GM12865 (cell line): ENCODE measurements around the gene TOX2.

Experiments used
- DNase-seq: peaks from one replicate; pipeline ENCODE4 v3.0.0; 2010; ENCODE audit warnings: low read depth
- H3K4me3 ChIP-seq: 2 replicates; pipeline ENCODE4 v1.5.1; 2011; ENCODE audit warnings: mild to moderate bottlenecking, low read depth, low read length, control low read depth
- TF ChIP-seq, protein P1 (sequence below): IDR thresholded peaks from 2 replicates; pipeline ENCODE4 v1.5.1; 2011; ENCODE audit warnings: low read length, control low read depth, low read depth, inconsistent platforms; ENCODE audit not compliant: insufficient read depth; ENCODE audit errors: missing control alignments

The TOX2 gene

DNA sequence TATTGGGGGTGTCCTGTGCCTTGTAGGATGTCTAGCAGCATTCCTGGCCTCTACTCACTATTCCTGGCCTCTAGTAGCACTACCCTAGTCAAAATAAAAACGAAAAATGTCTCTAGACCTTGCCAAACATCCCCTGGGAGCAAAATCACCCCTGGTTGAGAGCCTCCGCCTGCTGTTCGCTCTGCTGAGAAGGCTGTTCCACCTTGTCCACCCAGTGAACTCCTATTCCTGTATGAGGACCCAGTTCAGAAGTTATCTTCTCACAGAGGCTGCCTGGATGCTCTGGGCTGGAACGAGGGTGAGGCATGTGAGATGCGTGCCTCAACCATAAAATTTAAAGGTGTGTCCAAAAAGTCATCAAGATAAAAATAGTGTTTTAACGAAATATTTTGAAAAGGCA lies 101.9 kb downstream of the TOX2 start:
- DNase-seq = no peak
- TF ChIP-seq, protein P1, sequence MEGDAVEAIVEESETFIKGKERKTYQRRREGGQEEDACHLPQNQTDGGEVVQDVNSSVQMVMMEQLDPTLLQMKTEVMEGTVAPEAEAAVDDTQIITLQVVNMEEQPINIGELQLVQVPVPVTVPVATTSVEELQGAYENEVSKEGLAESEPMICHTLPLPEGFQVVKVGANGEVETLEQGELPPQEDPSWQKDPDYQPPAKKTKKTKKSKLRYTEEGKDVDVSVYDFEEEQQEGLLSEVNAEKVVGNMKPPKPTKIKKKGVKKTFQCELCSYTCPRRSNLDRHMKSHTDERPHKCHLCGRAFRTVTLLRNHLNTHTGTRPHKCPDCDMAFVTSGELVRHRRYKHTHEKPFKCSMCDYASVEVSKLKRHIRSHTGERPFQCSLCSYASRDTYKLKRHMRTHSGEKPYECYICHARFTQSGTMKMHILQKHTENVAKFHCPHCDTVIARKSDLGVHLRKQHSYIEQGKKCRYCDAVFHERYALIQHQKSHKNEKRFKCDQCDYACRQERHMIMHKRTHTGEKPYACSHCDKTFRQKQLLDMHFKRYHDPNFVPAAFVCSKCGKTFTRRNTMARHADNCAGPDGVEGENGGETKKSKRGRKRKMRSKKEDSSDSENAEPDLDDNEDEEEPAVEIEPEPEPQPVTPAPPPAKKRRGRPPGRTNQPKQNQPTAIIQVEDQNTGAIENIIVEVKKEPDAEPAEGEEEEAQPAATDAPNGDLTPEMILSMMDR = no peak
- no peak overlapping the region for H3K4me3 ChIP-seq

DNA sequence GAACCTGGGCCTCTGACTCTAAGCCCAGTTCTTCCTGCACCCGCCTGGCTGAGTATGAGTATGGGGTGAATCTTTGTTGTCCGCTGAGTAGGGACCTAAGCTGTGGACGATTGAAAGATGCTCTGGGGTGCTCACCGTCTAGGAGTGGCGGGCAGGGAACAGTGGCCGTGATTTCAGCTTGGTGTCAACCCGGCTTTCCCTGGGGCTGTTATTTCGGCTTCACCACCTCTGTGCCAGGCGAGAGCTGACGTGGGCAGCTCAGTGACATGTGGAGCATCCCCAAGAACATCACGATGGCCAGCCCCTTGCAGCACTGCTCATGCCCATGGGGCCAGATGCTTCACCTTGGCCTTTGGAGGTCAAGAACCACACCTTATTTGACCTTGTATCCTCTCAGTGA lies 102.6 kb downstream of the TOX2 start:
- TF ChIP-seq, protein P1 = no peak
- DNase-seq = no peak
- H3K4me3 ChIP-seq = no peak overlapping the region

DNA sequence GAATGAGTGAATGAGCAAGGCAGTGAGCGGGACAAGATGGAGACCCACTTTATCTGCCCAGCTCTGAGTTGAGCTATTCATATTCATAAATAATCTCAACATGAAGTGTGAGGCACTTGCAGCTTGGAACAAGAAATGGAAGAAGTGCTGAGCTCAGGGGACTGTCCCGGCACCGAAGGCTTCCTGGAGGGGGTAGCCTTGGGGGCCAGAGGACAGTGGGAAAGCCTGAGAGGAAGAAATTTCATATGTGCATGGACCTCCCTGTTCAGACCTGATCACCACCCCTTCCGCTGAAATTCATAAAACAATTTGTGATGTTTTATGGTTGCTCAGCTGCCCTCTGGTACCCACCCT lies 103.2 kb downstream of the TOX2 start:
- H3K4me3 ChIP-seq = no peak overlapping the region
- no peak for DNase-seq
- TF ChIP-seq, protein P1 = no peak

DNA sequence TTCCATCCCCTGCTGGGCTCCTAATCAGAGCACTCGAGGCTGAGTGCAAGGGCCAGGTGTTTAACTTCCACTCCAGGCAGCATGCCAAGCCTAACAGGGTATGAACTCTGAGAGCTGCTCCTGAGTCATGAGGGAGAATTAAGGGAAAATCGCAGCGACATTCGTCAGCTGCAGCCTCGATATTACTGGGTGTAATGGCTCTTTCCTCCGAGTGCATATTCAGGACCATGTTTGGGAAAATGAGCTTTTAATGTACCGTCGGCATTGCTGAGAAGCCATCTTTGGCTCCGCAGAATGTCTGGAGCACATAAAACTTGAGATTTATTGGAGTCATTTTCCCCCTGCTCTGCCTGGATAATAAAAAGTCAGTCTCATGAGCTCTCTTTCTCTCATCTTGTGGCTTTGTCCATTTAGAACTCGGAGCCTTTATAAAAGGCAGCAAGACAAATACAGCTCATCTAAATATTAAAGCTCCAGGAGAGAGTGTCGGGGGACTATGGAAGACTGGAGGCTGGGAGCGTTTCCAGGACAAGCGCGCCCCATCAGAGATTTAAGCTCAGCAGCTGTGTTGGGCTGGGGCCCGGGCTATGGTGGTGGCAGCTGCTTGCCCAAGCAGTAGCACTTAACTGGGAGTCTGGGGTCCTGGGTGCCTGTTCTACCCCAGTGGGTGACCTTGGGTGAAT lies 103.7 kb downstream of the TOX2 start:
- TF ChIP-seq, protein P1 = no peak
- no peak for DNase-seq
- no peak overlapping the region for H3K4me3 ChIP-seq

DNA sequence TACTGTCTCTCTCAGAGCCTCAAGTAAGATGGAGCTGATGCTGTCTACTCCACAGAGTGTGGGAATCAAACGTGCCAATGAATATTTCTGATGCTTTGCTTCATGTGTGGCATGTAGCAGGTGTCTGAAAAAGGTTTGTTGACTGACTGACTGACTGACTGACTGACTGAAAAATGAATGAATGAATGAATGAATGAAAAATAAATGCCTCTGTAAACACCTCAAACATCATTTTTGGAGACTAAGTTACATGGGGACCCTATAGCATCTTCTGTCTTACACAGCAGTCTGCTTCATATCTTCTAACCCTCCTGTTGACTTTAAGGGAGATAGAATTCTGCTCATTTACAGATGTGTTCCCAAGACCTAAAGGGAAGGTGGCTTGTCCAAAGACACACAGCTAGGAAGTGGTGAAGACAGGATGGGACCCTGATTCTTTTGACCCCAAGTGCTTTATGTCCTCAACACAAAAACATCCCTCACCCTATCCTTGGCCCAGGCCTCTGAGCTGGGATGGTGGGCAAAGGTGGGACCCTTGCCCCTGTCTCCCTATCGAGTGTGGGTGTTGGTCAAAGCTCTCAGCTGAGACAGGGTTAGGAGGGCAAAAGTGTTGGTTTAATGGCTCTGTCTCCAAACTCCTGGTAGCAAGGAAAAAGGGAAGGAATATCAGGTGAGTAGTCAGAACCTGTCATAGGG lies 104.4 kb downstream of the TOX2 start:
- no peak overlapping the region for H3K4me3 ChIP-seq
- TF ChIP-seq, protein P1 = no peak
- DNase-seq = no peak

DNA sequence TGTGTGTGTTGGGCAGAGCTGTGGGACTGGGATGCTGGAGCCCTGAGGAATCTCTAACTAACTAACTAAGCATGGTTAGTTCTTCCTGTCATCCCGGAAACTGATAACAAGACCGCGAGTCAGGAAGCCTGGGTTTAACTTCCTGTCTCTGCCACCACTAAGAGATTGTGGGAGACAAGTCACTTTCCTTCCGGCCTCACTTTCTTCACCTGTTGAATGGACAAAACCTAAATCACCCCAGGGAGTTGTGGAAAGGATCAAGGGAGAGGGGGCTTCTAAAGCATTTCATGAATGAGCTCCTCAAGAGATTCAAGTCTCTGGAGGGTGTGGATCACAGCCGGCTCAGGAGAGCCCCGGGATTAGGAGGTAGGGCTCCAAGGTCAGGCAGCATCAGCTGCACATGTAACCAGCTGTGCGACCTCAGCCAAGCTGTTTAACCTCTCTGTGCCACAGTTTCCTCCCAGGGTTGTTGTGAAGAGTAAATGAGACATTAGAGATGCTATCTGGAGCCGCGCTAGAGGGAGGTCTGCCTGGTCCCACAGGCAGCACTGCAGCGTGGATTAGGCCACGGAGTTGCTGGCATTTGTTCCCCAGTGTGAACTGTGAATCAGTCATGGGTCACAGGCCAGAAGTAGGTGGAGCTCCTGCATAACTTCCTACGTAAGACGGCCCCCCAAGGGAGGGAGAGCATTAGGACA lies 105.1 kb downstream of the TOX2 start:
- TF ChIP-seq, protein P1 = no peak
- peak; percentile 55 for DNase-seq

More for the DNA sequence above, 105.1 kb downstream of the TOX2 start:
- no peak overlapping the region for H3K4me3 ChIP-seq
